Type B pancreatic cell (in vitro differentiated cells): Measurements from ENCODE around the gene ACSF3. TPM values are rescaled to one million over a fixed set of nuclear protein-coding genes. Genes with fewer than 3 reads are reported as not detected.

Experiments
- DNase-seq: peaks from one replicate; pipeline ENCODE4 v3.0.0; 2021; ENCODE audit warnings: mixed read lengths; ENCODE audit not compliant: unreplicated experiment; ENCODE audit errors: extremely low spot score
- H3K27ac Mint-ChIP-seq: 2 replicates; pipeline ENCODE4 v1.8.0; 2021; ENCODE audit warnings: mild to moderate bottlenecking, mixed read lengths
- H3K27me3 Mint-ChIP-seq: 2 replicates; pipeline ENCODE4 v1.8.0; 2021; ENCODE audit warnings: mixed read lengths
- H3K36me3 Mint-ChIP-seq: 2 replicates; pipeline ENCODE4 v1.8.0; 2021; ENCODE audit warnings: mixed read lengths
- H3K4me1 Mint-ChIP-seq: one replicate; pipeline ENCODE4 v1.8.0; 2021; ENCODE audit warnings: mixed read lengths; ENCODE audit not compliant: unreplicated experiment
- H3K4me3 Mint-ChIP-seq: 2 replicates; pipeline ENCODE4 v1.8.0; 2021; ENCODE audit warnings: mild to moderate bottlenecking, mixed read lengths
- H3K9me3 Mint-ChIP-seq: 2 replicates; pipeline ENCODE4 v1.8.0; 2021; ENCODE audit warnings: mixed read lengths
- CTCF ChIP-seq: fragments of 200-600 bp; sonication (generic); conservative IDR thresholded peaks from 2 replicates; pipeline ENCODE4 v1.5.0; 2021; ENCODE audit warnings: antibody characterized with exemption, mild to moderate bottlenecking
- total RNA-seq: library from RNA; stranded (reverse); gene quantifications from 2 replicates; pipeline ENCODE4 v1.2.1, GENCODE V29; 2021; ENCODE audit warnings: low replicate concordance

Gene ACSF3
- total RNA-seq, 1 donor from 2014 or later, result 29.0 TPM

- Mint-ChIP-seq H3K36me3 (no peaks in the 10 kb centered on the region), H3K4me3 (no peak overlapping the region), H3K27ac (no peak overlapping the region), H3K27me3 (peaks cover 16% of the 10 kb centered on the region), H3K9me3 (no peaks in the 10 kb centered on the region), H3K4me1 (no peaks in the 10 kb centered on the region)
- no peak for DNase-seq
- TF ChIP-seq CTCF, result no peak
Observed at GRCh38 chr16:89062389-89063345, 31.0 kb upstream of the ACSF3 start.

GRCh38 chr16:89063768-89064320 is 29.8 kb upstream of the ACSF3 start:
- no peak for DNase-seq
- H3K4me1 Mint-ChIP-seq, result no peaks in the 10 kb centered on the region
- H3K36me3 Mint-ChIP-seq, result no peaks in the 10 kb centered on the region
- H3K27ac Mint-ChIP-seq, result no peak overlapping the region
- H3K4me3 Mint-ChIP-seq, result no peak overlapping the region
- H3K9me3 Mint-ChIP-seq, result no peaks in the 10 kb centered on the region
- peaks cover 16% of the 10 kb centered on the region for H3K27me3 Mint-ChIP-seq
- no peak for TF ChIP-seq CTCF

- TF ChIP-seq CTCF, result no peak
- H3K27me3 Mint-ChIP-seq, result peaks cover 15% of the 10 kb centered on the region
- no peaks in the 10 kb centered on the region for H3K4me1 Mint-ChIP-seq
- H3K9me3 Mint-ChIP-seq, result no peaks in the 10 kb centered on the region
- H3K36me3 Mint-ChIP-seq, result no peaks in the 10 kb centered on the region
- no peak overlapping the region for H3K4me3 Mint-ChIP-seq
- DNase-seq, result no peak
- no peak overlapping the region for H3K27ac Mint-ChIP-seq
Observed at GRCh38 chr16:89064606-89065457, 28.8 kb upstream of the ACSF3 start.

GRCh38 chr16:89065458-89065822 is 28.2 kb upstream of the ACSF3 start:
- no peak for DNase-seq
- Mint-ChIP-seq H3K27ac (no peak overlapping the region), H3K36me3 (no peaks in the 10 kb centered on the region), H3K27me3 (peaks cover 11% of the 10 kb centered on the region), H3K4me3 (no peak overlapping the region), H3K9me3 (no peaks in the 10 kb centered on the region), H3K4me1 (no peaks in the 10 kb centered on the region)
- no peak for TF ChIP-seq CTCF

GRCh38 chr16:89066721-89067120 is 26.9 kb upstream of the ACSF3 start:
- no peak overlapping the region for H3K4me3 Mint-ChIP-seq
- peaks cover 5% of the 10 kb centered on the region for H3K27me3 Mint-ChIP-seq
- TF ChIP-seq CTCF, result no peak

More at GRCh38 chr16:89066721-89067120, 26.9 kb upstream of the ACSF3 start:
- H3K4me1 Mint-ChIP-seq, result peaks cover 2% of the 10 kb centered on the region
- DNase-seq, result no peak
- no peaks in the 10 kb centered on the region for H3K9me3 Mint-ChIP-seq
- no peaks in the 10 kb centered on the region for H3K36me3 Mint-ChIP-seq
- H3K27ac Mint-ChIP-seq, result no peak overlapping the region
